Activated naive CD4-positive, alpha-beta T cell treated with anti-CD3 and anti-CD28 coated beads, Interleukin-2, amount 10 ng/mL, durations not matched to agents 7 days and 5 days (primary cell): Measurements from ENCODE around the gene MRAS.

Experiments
- CTCF ChIA-PET: fragments of 350-600 bp; sonication (Branson Sonifier 250); formaldehyde crosslinking; loops from one replicate; lab custom pipeline; 2021; ENCODE audit warnings: antibody characterized with exemption; lab: Charles Lee
- DNase-seq: peaks from one replicate; pipeline ENCODE4 v3.0.0-alpha.2; 2020
- H3K27ac Mint-ChIP-seq: one replicate; pipeline ENCODE4 v1.8.0; 2021; ENCODE audit warnings: mild to moderate bottlenecking, moderate library complexity, mixed read lengths
- H3K27me3 Mint-ChIP-seq: one replicate; pipeline ENCODE4 v1.8.0; 2021; ENCODE audit warnings: mild to moderate bottlenecking, mixed read lengths
- H3K36me3 Mint-ChIP-seq: one replicate; pipeline ENCODE4 v1.8.0; 2021; ENCODE audit warnings: mixed read lengths
- H3K4me1 Mint-ChIP-seq: one replicate; pipeline ENCODE4 v1.8.0; 2021; ENCODE audit warnings: mixed read lengths
- H3K4me3 Mint-ChIP-seq: one replicate; pipeline ENCODE4 v1.8.0; 2021; ENCODE audit warnings: mild to moderate bottlenecking, moderate library complexity, mixed read lengths
- H3K9me3 Mint-ChIP-seq: one replicate; pipeline ENCODE4 v1.8.0; 2021; ENCODE audit warnings: mixed read lengths

MRAS gene

DNA sequence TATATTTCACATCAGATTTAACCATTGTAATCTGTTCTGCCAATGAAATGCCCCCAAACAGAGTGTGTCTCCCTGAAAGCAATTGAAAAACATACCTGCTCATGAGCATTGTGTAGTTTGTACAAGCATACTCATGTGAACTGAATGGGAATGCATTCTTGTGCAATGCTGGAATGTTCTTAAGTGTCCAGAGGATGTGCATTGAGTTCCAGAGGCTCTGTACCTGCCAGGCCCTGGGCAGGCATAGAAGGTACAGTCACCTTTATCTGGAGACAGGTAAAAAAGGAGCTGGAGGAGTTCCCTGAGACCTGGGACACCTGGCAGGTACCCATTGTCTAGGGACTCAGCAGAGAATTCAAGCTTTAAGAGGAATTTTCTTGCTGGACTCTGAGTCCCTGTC, 2.8 kb downstream of the MRAS start:
- no peak for DNase-seq
- CTCF ChIA-PET = interaction anchor here (1.4 kb wide), 1 partner anchor 22 kb away, joined by 3 read pairs; no protein-coding TSS in a partner anchor
- Mint-ChIP-seq H3K4me3 (no peak overlapping the region), H3K27me3 (peaks cover 69% of the 10 kb centered on the region), H3K36me3 (no peaks in the 10 kb centered on the region), H3K27ac (no peak overlapping the region), H3K4me1 (peaks cover 9% of the 10 kb centered on the region), H3K9me3 (no peaks in the 10 kb centered on the region)

DNA sequence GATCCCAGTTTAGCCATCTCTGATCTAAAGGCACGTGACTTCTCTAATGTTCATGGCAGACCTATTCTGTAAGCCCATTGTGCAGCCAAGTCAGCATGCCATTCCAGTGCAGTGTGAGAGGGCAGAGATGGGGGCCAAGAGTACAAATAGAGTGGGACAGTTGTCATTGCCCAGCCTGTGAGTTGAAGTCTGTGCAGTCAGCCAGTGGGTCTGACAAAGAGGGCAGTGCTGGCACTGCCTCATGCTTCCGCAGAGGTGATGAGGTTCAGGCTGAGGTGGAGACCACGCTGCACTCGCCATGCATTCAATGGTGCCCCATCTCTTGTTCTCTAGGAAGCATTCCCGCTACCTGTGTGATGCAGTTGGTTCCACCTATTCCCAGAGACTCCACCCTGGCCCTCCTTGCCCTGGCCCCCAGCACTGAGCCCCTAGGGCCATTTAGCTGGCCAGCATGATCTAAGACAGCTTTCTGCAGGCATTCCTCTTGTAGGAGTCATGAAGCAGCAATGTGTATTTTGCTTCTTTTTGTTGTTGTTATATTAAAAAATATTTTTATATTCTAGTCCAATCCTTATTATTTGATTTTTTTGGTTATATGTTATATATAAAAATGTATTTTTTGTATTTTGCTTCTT, 3.7 kb downstream of the MRAS start:
- Mint-ChIP-seq H3K4me3 (no peak overlapping the region), H3K36me3 (no peaks in the 10 kb centered on the region), H3K27ac (no peak overlapping the region), H3K27me3 (peaks cover 60% of the 10 kb centered on the region), H3K4me1 (peaks cover 9% of the 10 kb centered on the region), H3K9me3 (no peaks in the 10 kb centered on the region)
- CTCF ChIA-PET = no interaction called here
- DNase-seq = no peak

DNA sequence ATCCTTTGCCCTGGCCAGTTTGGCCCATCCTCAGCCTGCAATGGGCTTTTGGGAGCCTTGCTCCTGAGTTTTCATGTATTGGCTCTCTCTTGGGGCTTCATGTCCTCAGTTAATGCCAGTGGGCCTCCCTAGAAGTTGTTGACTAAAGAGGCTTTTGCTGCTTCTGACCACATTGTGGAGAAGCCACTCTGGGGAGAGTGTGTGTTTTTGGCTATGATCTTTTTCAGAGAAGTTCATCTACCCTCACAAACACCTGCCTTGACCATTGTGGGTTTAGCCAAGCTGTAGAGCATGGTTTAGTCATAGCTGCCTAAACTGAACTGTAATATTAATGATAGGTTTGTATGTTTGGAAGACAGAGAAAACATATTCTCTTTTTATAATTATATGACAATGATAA, 6.0 kb downstream of the MRAS start:
- Mint-ChIP-seq H3K27ac (no peak overlapping the region), H3K9me3 (no peaks in the 10 kb centered on the region), H3K4me1 (no peaks in the 10 kb centered on the region), H3K36me3 (no peaks in the 10 kb centered on the region), H3K27me3 (peaks cover 40% of the 10 kb centered on the region), H3K4me3 (no peak overlapping the region)
- CTCF ChIA-PET = no interaction called here
- DNase-seq = no peak

- CTCF ChIA-PET = no interaction called here
- no peaks in the 10 kb centered on the region for H3K9me3 Mint-ChIP-seq
- no peak for DNase-seq
- no peaks in the 10 kb centered on the region for H3K36me3 Mint-ChIP-seq
- H3K27me3 Mint-ChIP-seq = peaks cover 34% of the 10 kb centered on the region
- H3K27ac Mint-ChIP-seq = no peak overlapping the region
- no peaks in the 10 kb centered on the region for H3K4me1 Mint-ChIP-seq
- no peak overlapping the region for H3K4me3 Mint-ChIP-seq
These were observed 6.7 kb downstream of the MRAS start for GRCh38 chr3:138355071-138355470.

DNA sequence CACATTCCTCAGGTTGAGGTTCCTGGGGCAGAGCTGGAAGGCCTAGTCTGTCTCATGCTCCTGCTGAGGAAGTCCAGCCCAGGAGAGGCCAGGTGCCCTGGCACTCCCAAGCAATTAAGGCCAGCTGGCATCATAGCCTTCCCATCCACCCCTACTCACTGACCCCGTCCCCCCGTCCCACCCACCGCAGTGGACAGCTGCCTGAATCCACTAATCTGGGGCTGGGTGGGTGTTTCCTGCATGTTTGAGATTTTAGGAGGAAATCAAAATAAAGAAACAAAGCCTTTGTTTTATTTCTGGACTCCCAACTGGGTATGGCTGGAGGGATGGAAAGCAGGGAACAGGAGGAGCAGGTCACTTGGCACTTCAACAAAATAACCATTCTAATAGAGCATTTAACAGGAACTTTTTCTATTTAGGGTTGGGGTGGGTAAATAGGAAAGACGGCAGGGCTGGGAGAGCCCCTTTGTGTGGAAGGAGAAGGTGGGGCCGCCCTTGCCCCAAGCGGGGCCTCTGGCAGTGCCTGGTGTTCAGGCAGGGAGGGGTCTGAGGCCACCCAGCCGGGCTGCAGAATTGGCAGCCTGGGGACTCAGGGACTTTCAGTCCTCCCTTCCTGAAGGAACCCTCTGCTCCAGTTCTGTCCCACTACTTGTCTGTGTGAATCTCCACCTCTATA, 8.5 kb downstream of the MRAS start:
- Mint-ChIP-seq H3K27ac (no peak overlapping the region), H3K4me1 (no peaks in the 10 kb centered on the region), H3K27me3 (peaks cover 17% of the 10 kb centered on the region), H3K9me3 (no peaks in the 10 kb centered on the region), H3K4me3 (no peak overlapping the region), H3K36me3 (no peaks in the 10 kb centered on the region)
- CTCF ChIA-PET = interaction anchor here (0.7 kb wide), 1 partner anchor 287 kb away, joined by 3 read pairs; no protein-coding TSS in a partner anchor
- DNase-seq = no peak

DNA sequence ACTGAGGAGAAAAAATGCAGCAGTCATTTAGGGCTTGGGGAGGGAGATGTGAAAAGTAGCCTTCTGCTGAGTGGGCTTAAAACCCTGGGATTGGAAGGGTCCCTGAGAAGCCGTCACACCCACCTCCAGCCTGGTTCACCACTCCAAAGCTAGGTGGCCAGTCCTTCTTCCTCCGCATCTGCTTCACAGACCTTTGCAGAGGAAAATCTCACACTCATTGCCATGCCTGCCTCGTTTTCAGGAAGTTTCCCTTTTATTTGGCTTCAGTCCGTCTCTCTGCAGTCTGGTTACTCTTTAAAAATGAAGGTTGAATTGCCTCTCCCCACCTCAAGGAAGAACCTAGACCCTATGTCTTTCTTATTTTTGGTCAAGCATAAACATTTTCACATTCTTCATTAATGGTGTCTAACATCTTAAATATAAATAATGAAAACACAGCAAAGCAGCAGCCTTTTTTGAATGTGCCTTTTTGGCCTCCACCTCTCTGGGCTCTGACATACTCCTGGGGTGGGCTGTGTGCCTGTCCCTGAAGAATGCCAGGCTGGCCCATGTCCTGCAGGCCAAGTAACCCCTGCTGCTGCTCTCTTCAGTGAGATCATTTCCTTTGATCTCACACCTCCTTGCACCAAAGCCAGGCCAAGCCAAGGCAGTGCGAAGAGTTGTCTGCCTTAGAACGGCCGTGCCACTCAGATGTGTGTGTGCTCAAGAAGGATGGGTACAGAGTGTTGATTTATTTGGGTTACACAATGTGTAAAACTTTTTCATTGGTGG, 11.0 kb downstream of the MRAS start:
- Mint-ChIP-seq H3K27ac (no peak overlapping the region), H3K4me1 (no peaks in the 10 kb centered on the region), H3K36me3 (no peaks in the 10 kb centered on the region), H3K4me3 (no peak overlapping the region), H3K27me3 (peaks cover 5% of the 10 kb centered on the region), H3K9me3 (no peaks in the 10 kb centered on the region)
- CTCF ChIA-PET = interaction anchor here (1.0 kb wide), 1 partner anchor 9 kb away, joined by 3 read pairs; no protein-coding TSS in a partner anchor
- no peak for DNase-seq

GRCh38 chr3:138359919-138360868, 11.8 kb downstream of the MRAS start:
- no peak overlapping the region for H3K4me3 Mint-ChIP-seq
- CTCF ChIA-PET = no interaction called here
- no peaks in the 10 kb centered on the region for H3K4me1 Mint-ChIP-seq
- H3K27me3 Mint-ChIP-seq = peaks cover 2% of the 10 kb centered on the region
- H3K36me3 Mint-ChIP-seq = no peaks in the 10 kb centered on the region
- H3K9me3 Mint-ChIP-seq = no peaks in the 10 kb centered on the region
- no peak overlapping the region for H3K27ac Mint-ChIP-seq
- no peak for DNase-seq

- no peak overlapping the region for H3K27ac Mint-ChIP-seq
- no peaks in the 10 kb centered on the region for H3K36me3 Mint-ChIP-seq
- CTCF ChIA-PET = no interaction called here
- no peak for DNase-seq
- no peaks in the 10 kb centered on the region for H3K27me3 Mint-ChIP-seq
- no peaks in the 10 kb centered on the region for H3K4me1 Mint-ChIP-seq
- H3K4me3 Mint-ChIP-seq = no peak overlapping the region
- no peaks in the 10 kb centered on the region for H3K9me3 Mint-ChIP-seq
These were observed 12.6 kb downstream of the MRAS start for GRCh38 chr3:138360869-138361525.

GRCh38 chr3:138361561-138361971, 13.2 kb downstream of the MRAS start:
- Mint-ChIP-seq H3K36me3 (no peaks in the 10 kb centered on the region), H3K9me3 (no peaks in the 10 kb centered on the region), H3K27ac (no peak overlapping the region), H3K4me1 (no peaks in the 10 kb centered on the region), H3K4me3 (no peak overlapping the region), H3K27me3 (no peaks in the 10 kb centered on the region)
- CTCF ChIA-PET = no interaction called here
- no peak for DNase-seq

DNA sequence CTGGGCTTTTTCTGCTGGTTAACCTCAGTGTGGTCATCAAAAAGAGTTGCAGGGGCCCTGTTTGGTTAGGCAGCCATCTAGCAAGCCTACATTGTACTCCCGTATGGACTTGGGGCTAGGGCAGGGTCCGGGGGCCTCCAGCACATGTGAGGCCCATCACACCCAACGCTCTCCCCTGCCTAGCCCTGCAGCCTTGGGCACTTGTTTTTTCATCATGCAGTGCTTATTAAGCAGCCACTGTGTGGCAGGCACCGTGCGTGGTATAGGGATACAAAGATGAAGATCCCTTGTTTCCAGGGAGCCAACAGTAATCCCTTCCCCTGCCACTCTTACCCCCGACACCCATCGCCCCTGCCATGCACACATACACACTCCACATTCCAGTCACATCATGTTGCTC, 14.2 kb downstream of the MRAS start:
- no peaks in the 10 kb centered on the region for H3K9me3 Mint-ChIP-seq
- H3K4me3 Mint-ChIP-seq = no peak overlapping the region
- no peak for DNase-seq
- H3K27ac Mint-ChIP-seq = no peak overlapping the region
- H3K36me3 Mint-ChIP-seq = no peaks in the 10 kb centered on the region
- H3K27me3 Mint-ChIP-seq = no peaks in the 10 kb centered on the region
- CTCF ChIA-PET = no interaction called here
- no peaks in the 10 kb centered on the region for H3K4me1 Mint-ChIP-seq

DNA sequence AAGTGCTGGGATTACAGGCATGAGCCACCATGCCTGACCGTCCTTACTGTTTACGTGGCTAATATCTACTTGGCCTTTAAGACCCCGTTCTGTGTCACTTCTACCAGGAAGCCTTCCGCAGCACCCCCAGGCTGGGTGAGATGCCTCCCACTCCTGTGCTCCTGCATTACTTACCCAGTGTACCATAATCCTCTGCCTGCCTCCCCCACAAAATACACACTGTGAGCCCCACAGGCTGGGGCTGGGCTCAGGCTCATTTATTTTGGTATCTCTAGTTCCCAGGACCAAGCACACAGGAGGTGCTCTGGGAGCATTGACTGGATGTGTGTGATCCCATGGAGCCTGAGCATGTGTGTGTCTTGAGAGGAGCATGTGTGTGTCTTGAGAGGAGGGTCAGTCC, 14.9 kb downstream of the MRAS start:
- Mint-ChIP-seq H3K27me3 (no peaks in the 10 kb centered on the region), H3K4me3 (no peak overlapping the region), H3K36me3 (no peaks in the 10 kb centered on the region), H3K4me1 (no peaks in the 10 kb centered on the region), H3K9me3 (no peaks in the 10 kb centered on the region), H3K27ac (no peak overlapping the region)
- no peak for DNase-seq
- CTCF ChIA-PET = no interaction called here

DNA sequence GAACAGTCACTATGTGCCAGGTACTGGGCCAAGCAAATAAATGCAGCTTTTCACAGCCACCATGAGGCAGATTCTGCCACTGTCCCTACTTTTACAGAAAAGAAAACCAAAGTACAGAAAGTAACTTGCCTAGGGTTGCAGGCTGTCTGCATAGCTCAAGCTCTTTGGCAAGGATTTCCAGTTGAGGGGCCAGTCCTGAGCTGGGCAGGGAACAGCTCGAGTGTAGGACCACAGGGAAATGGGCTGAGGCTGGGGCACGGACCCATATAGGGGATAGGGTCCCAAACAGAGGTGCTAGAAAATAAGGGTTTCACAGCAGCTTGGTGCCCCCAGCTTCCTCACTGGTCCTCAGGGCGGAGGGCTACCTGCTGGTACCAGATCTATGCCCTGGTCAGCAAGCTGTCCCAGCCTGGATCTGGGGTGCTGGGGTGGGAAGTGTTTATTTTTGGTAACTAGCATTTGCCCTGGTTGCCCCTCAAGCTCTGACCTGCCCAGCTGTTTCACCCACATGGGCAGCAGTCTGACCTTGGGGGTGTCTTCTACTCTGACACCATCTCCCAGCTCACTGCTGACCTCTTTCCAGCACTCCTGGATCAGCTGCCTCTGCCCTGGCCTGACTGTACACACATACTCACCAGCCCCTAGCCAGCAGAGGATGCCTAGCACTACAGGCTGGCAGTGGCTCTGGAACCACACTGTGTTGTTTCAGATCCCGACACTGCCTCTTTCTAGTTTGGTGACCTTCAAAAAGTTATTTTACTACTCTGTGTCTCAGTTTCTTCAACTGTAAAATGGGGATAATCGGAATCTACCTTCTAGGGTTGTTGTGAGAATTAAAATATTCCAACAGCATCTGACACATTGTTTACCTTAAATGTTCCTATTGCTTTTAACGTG, 16.2 kb downstream of the MRAS start:
- Mint-ChIP-seq H3K4me3 (no peak overlapping the region), H3K27me3 (peaks cover 9% of the 10 kb centered on the region), H3K9me3 (no peaks in the 10 kb centered on the region), H3K27ac (no peak overlapping the region), H3K4me1 (no peaks in the 10 kb centered on the region), H3K36me3 (no peaks in the 10 kb centered on the region)
- DNase-seq = no peak
- CTCF ChIA-PET = no interaction called here

DNA sequence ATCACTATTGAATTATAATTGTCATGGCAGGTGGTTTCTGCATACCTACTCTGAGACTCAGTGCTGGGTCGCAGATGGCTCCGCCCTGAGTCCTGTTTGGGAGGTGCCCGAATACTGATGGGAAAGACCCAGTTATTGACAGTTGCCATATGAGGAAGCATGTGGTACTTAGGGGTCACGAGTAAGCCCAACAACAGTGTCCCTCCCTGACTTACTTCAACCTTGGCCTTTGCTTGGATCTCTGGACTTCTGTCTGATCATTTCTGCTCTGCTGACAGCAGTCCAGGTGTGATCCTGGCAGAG, 16.8 kb downstream of the MRAS start:
- CTCF ChIA-PET = no interaction called here

More for the DNA sequence above, 16.8 kb downstream of the MRAS start:
- H3K4me3 Mint-ChIP-seq = no peak overlapping the region
- H3K27me3 Mint-ChIP-seq = peaks cover 12% of the 10 kb centered on the region
- no peaks in the 10 kb centered on the region for H3K36me3 Mint-ChIP-seq
- H3K27ac Mint-ChIP-seq = no peak overlapping the region
- H3K4me1 Mint-ChIP-seq = no peaks in the 10 kb centered on the region
- DNase-seq = no peak
- H3K9me3 Mint-ChIP-seq = no peaks in the 10 kb centered on the region
